GM18517 (cell line): ENCODE results near the gene KLK8.

Source experiments
- ATAC-seq: cut with Tn5 transposase; IDR thresholded peaks from one replicate; pipeline ENCODE4 v1.9.1; 2021; ENCODE audit warnings: mild to moderate bottlenecking, moderate library complexity; ENCODE audit not compliant: unreplicated experiment

Gene KLK8

GRCh38 chr19:51018745-51019543 lies 17.5 kb upstream of the KLK8 start:
- ATAC-seq, result no peak

GRCh38 chr19:51016798-51017683 lies 15.6 kb upstream of the KLK8 start:
- no peak for ATAC-seq

GRCh38 chr19:51015691-51016267 lies 14.4 kb upstream of the KLK8 start:
- no peak for ATAC-seq

GRCh38 chr19:51014242-51014641 lies 12.8 kb upstream of the KLK8 start:
- ATAC-seq, result no peak

GRCh38 chr19:51012661-51013190 lies 11.3 kb upstream of the KLK8 start:
- ATAC-seq, result no peak

- ATAC-seq, result no peak
Observed at GRCh38 chr19:51010066-51010795, 8.8 kb upstream of the KLK8 start.

- ATAC-seq, result no peak
Observed at GRCh38 chr19:51009061-51009891, 7.9 kb upstream of the KLK8 start.

- ATAC-seq, result no peak
Observed at GRCh38 chr19:51007488-51007887, 6.1 kb upstream of the KLK8 start.

- ATAC-seq, result no peak
Observed at GRCh38 chr19:51006406-51006805, 5.0 kb upstream of the KLK8 start.

GRCh38 chr19:51005248-51005647 lies 3.8 kb upstream of the KLK8 start:
- ATAC-seq, result no peak

- ATAC-seq, result no peak
Observed at GRCh38 chr19:51003316-51003715, 1.9 kb upstream of the KLK8 start.

GRCh38 chr19:51002542-51003311 lies 1.3 kb upstream of the KLK8 start:
- no peak for ATAC-seq

- no peak for ATAC-seq
Observed at GRCh38 chr19:51002089-51002532, 707 bp upstream of the KLK8 start.

GRCh38 chr19:51000981-51001380 lies 423 bp downstream of the KLK8 start:
- no peak for ATAC-seq

- ATAC-seq, result no peak
Observed at GRCh38 chr19:51000426-51000825, 978 bp downstream of the KLK8 start.

- ATAC-seq, result no peak
Observed at GRCh38 chr19:50998686-50999085, 2.7 kb downstream of the KLK8 start.

- ATAC-seq, result no peak
Observed at GRCh38 chr19:50998061-50998460, 3.3 kb downstream of the KLK8 start.

- no peak for ATAC-seq
Observed at GRCh38 chr19:50994129-50994528, 7.3 kb downstream of the KLK8 start.

- ATAC-seq, result no peak
Observed at GRCh38 chr19:50992666-50993035, 8.8 kb downstream of the KLK8 start.
